Measurements from ENCODE around the gene RIF1. TPM values are rescaled to one million over a fixed set of nuclear protein-coding genes. Genes with fewer than 3 reads are reported as not detected.

The RIF1 gene
- total and polyA plus RNA-seq, 9 of the 15 experiments (the other 6 are each of a cell fraction or from before 2014, with no cell fraction given): 11.0 to 109 (median 44.2) TPM

- TF ChIP-seq FUS (optimal IDR thresholded peaks at IDR 0.05; ENCODE audit: low read depth, low read length) (no peak), ARID2 (IDR thresholded peaks at IDR 0.05) (0 out of 2 replicates have a peak, but pooled peaks have one; percentile 5), SNRNP70 (optimal IDR thresholded peaks at IDR 0.05; ENCODE audit: low read depth, low read length) (no peak), TRIM28 (IDR thresholded peaks at IDR 0.05) (peak; percentile 58; the same call in 1 of the 2 replicates), TEAD2 (tag; IDR thresholded peaks at IDR 0.05) (no peak), PHF21A (IDR thresholded peaks at IDR 0.05; ENCODE audit: borderline replicate concordance, low read depth) (0 out of 2 replicates have a peak, but pooled peaks have one; percentile 43), SREBF2 (CRISPR knock-in tag; IDR thresholded peaks at IDR 0.05) (no peak), PRDM10 (IDR thresholded peaks at IDR 0.05; ENCODE audit: partially characterized antibody) (peak; percentile 68), CHAMP1 (IDR thresholded peaks at IDR 0.05) (no peak; the same call in 1 of the 2 replicates), DMBX1 (CRISPR knock-in tag; IDR thresholded peaks at IDR 0.05; ENCODE audit: borderline replicate concordance) (0 out of 2 replicates have a peak, but pooled peaks have one; percentile 33), HDAC8 (tag; IDR thresholded peaks at IDR 0.05) (0 out of 2 replicates have a peak, but pooled peaks have one; percentile 68), ARNT (IDR thresholded peaks at IDR 0.05) (0 out of 4 replicates have a peak, but pooled peaks of 1 of the 2 experiments have one; percentile 12), DACH1 (IDR thresholded peaks at IDR 0.05; ENCODE audit: partially characterized antibody) (peak; percentile 85), GATAD2A (IDR thresholded peaks at IDR 0.05) (no peak), ZNF507 (tag; conservative IDR thresholded peaks at IDR 0.05) (no peak), ZNF124 (CRISPR knock-in tag; IDR thresholded peaks at IDR 0.05) (no peak), ELF1 (tag; IDR thresholded peaks at IDR 0.05) (peak; percentile 82), LEF1 (IDR thresholded peaks at IDR 0.05) (0 out of 2 replicates have a peak, but pooled peaks have one; percentile 13), CHD1 (IDR thresholded peaks at IDR 0.05; ENCODE audit: low read length) (no peak), HLTF (IDR thresholded peaks at IDR 0.05) (peak; percentile 56), PREB (CRISPR knock-in tag; IDR thresholded peaks at IDR 0.05) (no peak)
Measured at GRCh38 chr2:151409601-151410484, at the start of gene RIF1 (continued).

Data from K562 (cell line).